Measurements from ENCODE around the gene AP1S1.

AP1S1 gene

GRCh38 chr7:101159696-101160674 lies 5.7 kb downstream of the AP1S1 start:
- no peak for DNase-seq

- no peak for DNase-seq
These were observed 6.6 kb downstream of the AP1S1 start for GRCh38 chr7:101160910-101161309.

GRCh38 chr7:101161692-101162471 lies 7.6 kb downstream of the AP1S1 start:
- no peak for DNase-seq

GRCh38 chr7:101162551-101163278 lies 8.4 kb downstream of the AP1S1 start:
- no peak for DNase-seq

- DNase-seq: peak; percentile 21 to 36
These were observed 9.2 kb downstream of the AP1S1 start for GRCh38 chr7:101163279-101164070.

GRCh38 chr7:101164071-101164840 lies 10.0 kb downstream of the AP1S1 start:
- DNase-seq: no peak

- DNase-seq: peak; percentile 93 to 95
These were observed 11.0 kb downstream of the AP1S1 start, which contains the start of gene VGF for GRCh38 chr7:101165075-101165957. Gene VGF (minus strand): TSS chr7:101165569. CDS start chr7:101164843, 726 bp downstream.

GRCh38 chr7:101165958-101166647 lies 11.8 kb downstream of the AP1S1 start:
- DNase-seq: no peak

GRCh38 chr7:101166648-101166908 lies 12.3 kb downstream of the AP1S1 start:
- DNase-seq: no peak

- no peak for DNase-seq
These were observed 12.8 kb downstream of the AP1S1 start for GRCh38 chr7:101166909-101167644.

GRCh38 chr7:101167645-101168411 lies 13.6 kb downstream of the AP1S1 start:
- no peak for DNase-seq

GRCh38 chr7:101168412-101169049 lies 14.3 kb downstream of the AP1S1 start:
- DNase-seq: no peak

- no peak for DNase-seq
These were observed 15.0 kb downstream of the AP1S1 start for GRCh38 chr7:101169110-101169837.

- peak; percentile 78 to 85 for DNase-seq
These were observed 15.7 kb downstream of the AP1S1 start for GRCh38 chr7:101169838-101170551.

GRCh38 chr7:101170617-101171441 lies 16.6 kb downstream of the AP1S1 start:
- peak in 1 of 2 donors; percentile 19 for DNase-seq
